ENCODE measurements around the gene RLN3.

GRCh38 chr19:13990085-13990484 lies 37.9 kb upstream of the RLN3 start:
- TF ChIP-seq EZH2 (IDR thresholded peaks at IDR 0.05; ENCODE audit: low read length, unreplicated experiment): no peak
- no peak for TF ChIP-seq CTCF (conservative IDR thresholded peaks at IDR 0.05; ENCODE audit: low read depth, low read length)

Data from PC-3 (cell line).